ENCODE data around the gene ZACN.

- no peak for TF ChIP-seq RFX5 (IDR thresholded peaks at IDR 0.05)
- no peak for TF ChIP-seq SREBF2 (IDR thresholded peaks at IDR 0.05)
Observed at GRCh38 chr17:76039121-76039520, 39.9 kb upstream of the ZACN start.
